Neural progenitor cell (in vitro differentiated cells): ENCODE measurements around the gene ISLR.

Source experiments
- EZH2 ChIP-seq: fragments of 200-600 bp; sonication (generic); IDR thresholded peaks from 2 replicates; pipeline ENCODE4 v1.6.1; 2017; ENCODE audit warnings: antibody characterized with exemption, mild to moderate bottlenecking, moderate library complexity
- TF ChIP-seq, protein P1 (sequence below): fragments of 200-600 bp; sonication (generic); IDR thresholded peaks from 2 replicates; pipeline ENCODE4 v1.5.1; 2017; ENCODE audit warnings: antibody characterized with exemption, mild to moderate bottlenecking

DNA sequence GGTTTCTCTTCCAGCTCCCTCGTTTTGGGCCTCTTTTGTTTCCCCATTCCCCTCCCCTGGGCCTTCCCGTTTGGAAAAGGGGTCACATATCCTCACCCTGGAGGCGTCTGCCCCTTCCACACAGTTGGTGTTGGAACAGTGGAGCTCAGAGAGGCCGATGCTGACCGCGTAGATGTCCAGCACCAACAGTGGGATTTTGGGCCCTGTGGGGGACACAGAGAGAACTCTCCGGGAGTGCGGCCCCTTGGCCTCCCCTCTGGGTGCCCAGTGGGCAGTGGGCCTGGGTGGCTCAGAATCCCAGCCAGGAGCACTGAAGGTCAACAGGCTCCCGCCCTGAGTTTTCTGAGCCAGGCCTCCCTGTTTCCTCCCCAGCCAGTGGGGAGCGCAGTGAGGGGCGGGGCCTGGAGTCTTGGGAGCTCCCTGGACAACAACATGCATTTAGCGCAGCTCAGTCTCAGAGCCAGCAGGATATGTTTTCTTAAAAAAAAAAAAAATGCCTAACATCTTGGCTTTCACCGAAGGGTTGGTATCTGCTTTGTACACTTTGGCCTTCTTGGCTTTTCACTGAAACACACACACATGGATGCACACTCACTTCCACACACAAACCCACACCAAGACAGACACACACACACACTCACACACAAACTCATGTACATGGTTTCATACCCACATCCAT, 670 bp upstream of the ISLR start:
- TF ChIP-seq, protein P1, sequence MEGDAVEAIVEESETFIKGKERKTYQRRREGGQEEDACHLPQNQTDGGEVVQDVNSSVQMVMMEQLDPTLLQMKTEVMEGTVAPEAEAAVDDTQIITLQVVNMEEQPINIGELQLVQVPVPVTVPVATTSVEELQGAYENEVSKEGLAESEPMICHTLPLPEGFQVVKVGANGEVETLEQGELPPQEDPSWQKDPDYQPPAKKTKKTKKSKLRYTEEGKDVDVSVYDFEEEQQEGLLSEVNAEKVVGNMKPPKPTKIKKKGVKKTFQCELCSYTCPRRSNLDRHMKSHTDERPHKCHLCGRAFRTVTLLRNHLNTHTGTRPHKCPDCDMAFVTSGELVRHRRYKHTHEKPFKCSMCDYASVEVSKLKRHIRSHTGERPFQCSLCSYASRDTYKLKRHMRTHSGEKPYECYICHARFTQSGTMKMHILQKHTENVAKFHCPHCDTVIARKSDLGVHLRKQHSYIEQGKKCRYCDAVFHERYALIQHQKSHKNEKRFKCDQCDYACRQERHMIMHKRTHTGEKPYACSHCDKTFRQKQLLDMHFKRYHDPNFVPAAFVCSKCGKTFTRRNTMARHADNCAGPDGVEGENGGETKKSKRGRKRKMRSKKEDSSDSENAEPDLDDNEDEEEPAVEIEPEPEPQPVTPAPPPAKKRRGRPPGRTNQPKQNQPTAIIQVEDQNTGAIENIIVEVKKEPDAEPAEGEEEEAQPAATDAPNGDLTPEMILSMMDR = no peak
- TF ChIP-seq EZH2 = no peak
